Bladder microvascular endothelial cell (primary cell): ENCODE measurements around the gene OPRPN. TPM values are rescaled to one million over a fixed set of nuclear protein-coding genes. Genes with fewer than 3 reads are reported as not detected.

Experiments
- total RNA-seq: library from RNA; depleted of rRNA; stranded (reverse); fragments of >200 nt; gene quantifications from 2 replicates; pipeline ENCODE4 v1.2.3, GENCODE V29; 2014

The OPRPN gene, protein sequence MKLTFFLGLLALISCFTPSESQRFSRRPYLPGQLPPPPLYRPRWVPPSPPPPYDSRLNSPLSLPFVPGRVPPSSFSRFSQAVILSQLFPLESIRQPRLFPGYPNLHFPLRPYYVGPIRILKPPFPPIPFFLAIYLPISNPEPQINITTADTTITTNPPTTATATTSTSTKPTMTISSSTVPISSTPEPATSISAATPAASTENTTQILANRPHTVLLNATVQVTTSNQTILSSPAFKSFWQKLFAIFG
- total RNA-seq = not detected in 2 replicates

DNA sequence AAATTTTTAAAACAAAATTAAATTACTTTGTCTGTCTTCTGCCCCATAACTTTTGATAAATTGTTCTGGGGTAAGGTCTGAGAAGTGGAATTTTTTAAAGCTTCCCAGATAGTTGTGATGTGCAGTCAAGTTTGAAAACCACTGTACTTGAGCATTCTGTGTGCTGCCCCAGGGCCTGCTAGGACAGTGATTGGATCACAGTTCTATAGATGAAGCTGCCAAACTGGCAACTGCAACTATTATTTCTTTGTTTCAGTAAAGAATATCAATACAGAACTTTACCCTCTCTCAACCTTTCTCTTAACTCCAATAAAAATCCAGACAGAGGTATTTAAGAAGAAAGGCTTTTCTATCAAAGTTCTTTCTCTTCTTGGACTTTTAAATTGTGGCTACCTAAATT lies at the start of gene OPRPN:
TSS of gene OPRPN (plus strand) at position 361 of the 400 bp plus-strand sequence. CDS start 1,346 bp downstream, outside the sequence.

GRCh38 chr4:70360460-70360859 lies 37.3 kb upstream of the OPRPN start, which contains the start of gene SMR3A:
TSS of gene SMR3A (plus strand) at chr4:70360760. CDS start at chr4:70362116, 1,356 bp downstream.

GRCh38 chr4:70382691-70383181 lies 15.0 kb upstream of the OPRPN start, which contains the start of gene SMR3B:
TSS of gene SMR3B (plus strand) at chr4:70383131. CDS start at chr4:70384511, 1,380 bp downstream.

Other genes with a start within 250 kb of the OPRPN start
- not detected in 2 replicates for gene PRR27, start 243.7 kb upstream of the OPRPN start, total RNA-seq
- gene ODAM, start 202.2 kb upstream of the OPRPN start, total RNA-seq = not detected in 2 replicates
- gene FDCSP, start 171.8 kb upstream of the OPRPN start, total RNA-seq = not detected in 2 replicates
- gene CSN3, start 155.3 kb upstream of the OPRPN start, total RNA-seq = not detected in 2 replicates
- not detected in 2 replicates for gene CABS1, start 63.0 kb upstream of the OPRPN start, total RNA-seq
- not detected in 2 replicates for gene SMR3A, start 37.2 kb upstream of the OPRPN start, total RNA-seq
- gene SMR3B, start 14.8 kb upstream of the OPRPN start, total RNA-seq = not detected in 2 replicates
- not detected in 2 replicates for gene MUC7, start 74.3 kb downstream of the OPRPN start, total RNA-seq
- gene AMTN, start 120.6 kb downstream of the OPRPN start, total RNA-seq = not detected in 2 replicates
- gene AMBN, start 194.3 kb downstream of the OPRPN start, total RNA-seq = not detected in 2 replicates
- gene ENAM, start 230.8 kb downstream of the OPRPN start, total RNA-seq = not detected in 2 replicates